SW 1271 (cell line): ENCODE results near the gene SAP30BP.
A peak's percentile ranks its signal among the peaks of the same experiment; 100 is the strongest.

ENCODE experiments used
- DNase-seq, 2 experiments: peaks; one replicate each; lab custom pipeline; 2025; lab: John Stamatoyannopoulos, UW

The SAP30BP gene

GRCh38 chr17:75666959-75667790, at the start of gene SAP30BP, which contains the start of gene RECQL5:
TSS of gene SAP30BP (plus strand) at chr17:75667338. CDS start at chr17:75667373, 35 bp downstream.
TSS of gene RECQL5 (minus strand) at chr17:75667154. CDS start at chr17:75666557, 597 bp downstream.
- DNase-seq = peak; percentile 93

GRCh38 chr17:75617675-75618074, 49.5 kb upstream of the SAP30BP start:
- no peak for DNase-seq

GRCh38 chr17:75619506-75620431, 47.4 kb upstream of the SAP30BP start:
- DNase-seq = peak in 1 of 2 experiments; percentile 15

GRCh38 chr17:75621489-75621888, 45.6 kb upstream of the SAP30BP start:
- no peak for DNase-seq

GRCh38 chr17:75622076-75622475, 45.1 kb upstream of the SAP30BP start:
- DNase-seq = no peak

- no peak for DNase-seq
These were observed 44.3 kb upstream of the SAP30BP start for GRCh38 chr17:75622771-75623273.

GRCh38 chr17:75623386-75623785, 43.8 kb upstream of the SAP30BP start:
- DNase-seq = no peak

GRCh38 chr17:75624021-75624420, 43.1 kb upstream of the SAP30BP start:
- no peak for DNase-seq

- DNase-seq = no peak
These were observed 42.3 kb upstream of the SAP30BP start for GRCh38 chr17:75624714-75625345.

GRCh38 chr17:75625813-75626486, 41.2 kb upstream of the SAP30BP start:
- no peak for DNase-seq

GRCh38 chr17:75626496-75627038, 40.6 kb upstream of the SAP30BP start:
- DNase-seq = no peak

- no peak for DNase-seq
These were observed 40.0 kb upstream of the SAP30BP start for GRCh38 chr17:75627094-75627493.

- DNase-seq = no peak
These were observed 38.7 kb upstream of the SAP30BP start for GRCh38 chr17:75628425-75628824.

GRCh38 chr17:75629157-75629556, 38.0 kb upstream of the SAP30BP start:
- no peak for DNase-seq

- no peak for DNase-seq
These were observed 36.8 kb upstream of the SAP30BP start for GRCh38 chr17:75630071-75630917.

- no peak for DNase-seq
These were observed 35.8 kb upstream of the SAP30BP start for GRCh38 chr17:75631353-75631752.

GRCh38 chr17:75632428-75632827, 34.7 kb upstream of the SAP30BP start:
- DNase-seq = no peak

GRCh38 chr17:75632863-75633485, 34.2 kb upstream of the SAP30BP start, which contains the start of gene SMIM5:
TSS of gene SMIM5 (plus strand) at chr17:75633434. CDS start at chr17:75640202, 6,768 bp downstream.
- peak; percentile 29 to 60 for DNase-seq
